Chondrocyte (in vitro differentiated cells): Measurements from ENCODE around the gene NRXN3. TPM values are rescaled to one million over a fixed set of nuclear protein-coding genes. Genes with fewer than 3 reads are reported as not detected.

Experiments used
- DNase-seq: peaks from one replicate; pipeline ENCODE4 v3.0.0; 2021; ENCODE audit warnings: mixed read lengths, low spot score
- H3K27ac Mint-ChIP-seq: one replicate; pipeline ENCODE4 v1.8.0; 2021; ENCODE audit warnings: mild to moderate bottlenecking, moderate library complexity, mixed read lengths; ENCODE audit not compliant: unreplicated experiment
- H3K27me3 Mint-ChIP-seq: 2 replicates; pipeline ENCODE4 v1.8.0; 2021; ENCODE audit warnings: low read depth, mixed read lengths
- H3K36me3 Mint-ChIP-seq: 2 replicates; pipeline ENCODE4 v1.8.0; 2021; ENCODE audit warnings: low read depth, mixed read lengths
- H3K4me1 Mint-ChIP-seq: 2 replicates; pipeline ENCODE4 v1.8.0; 2021; ENCODE audit warnings: low read depth, mild to moderate bottlenecking, mixed read lengths
- H3K4me3 Mint-ChIP-seq: one replicate; pipeline ENCODE4 v1.8.0; 2021; ENCODE audit warnings: mild to moderate bottlenecking, moderate library complexity, mixed read lengths; ENCODE audit not compliant: unreplicated experiment
- H3K9me3 Mint-ChIP-seq: 2 replicates; pipeline ENCODE4 v1.8.0; 2021; ENCODE audit warnings: low read depth, mixed read lengths
- CTCF ChIP-seq: fragments of 200-600 bp; sonication (generic); IDR thresholded peaks from 2 replicates; pipeline ENCODE4 v1.5.0; 2021; ENCODE audit warnings: antibody characterized with exemption, mild to moderate bottlenecking, moderate library complexity
- total RNA-seq: library from RNA; stranded (reverse); gene quantifications from 3 replicates; pipeline ENCODE4 v1.2.1, GENCODE V29; 2021

The NRXN3 gene
- total RNA-seq, 1 donor from 2014 or later: 7.9 TPM

GRCh38 chr14:79480212-79480611, 1310.0 kb downstream of the NRXN3 start:
- Mint-ChIP-seq H3K36me3 (no peaks in the 10 kb centered on the region), H3K4me1 (peaks cover 11% of the 10 kb centered on the region), H3K27me3 (no peaks in the 10 kb centered on the region)

GRCh38 chr14:79482825-79483224, 1312.7 kb downstream of the NRXN3 start:
- Mint-ChIP-seq H3K36me3 (no peaks in the 10 kb centered on the region), H3K27ac (no peak overlapping the region), H3K4me3 (no peak overlapping the region), H3K4me1 (peaks cover 11% of the 10 kb centered on the region), H3K9me3 (no peaks in the 10 kb centered on the region), H3K27me3 (no peaks in the 10 kb centered on the region)
- TF ChIP-seq CTCF: no peak
- no peak for DNase-seq

More at GRCh38 chr14:79480212-79480611, 1310.0 kb downstream of the NRXN3 start:
- no peak overlapping the region for H3K27ac Mint-ChIP-seq
- TF ChIP-seq CTCF: no peak
- H3K9me3 Mint-ChIP-seq: no peaks in the 10 kb centered on the region
- H3K4me3 Mint-ChIP-seq: no peak overlapping the region
- no peak for DNase-seq

GRCh38 chr14:79483477-79484388, 1313.6 kb downstream of the NRXN3 start:
- no peak for TF ChIP-seq CTCF
- Mint-ChIP-seq H3K27me3 (no peaks in the 10 kb centered on the region), H3K27ac (no peak overlapping the region), H3K36me3 (no peaks in the 10 kb centered on the region), H3K4me3 (no peak overlapping the region), H3K4me1 (peaks cover 11% of the 10 kb centered on the region), H3K9me3 (no peaks in the 10 kb centered on the region)
- DNase-seq: no peak

GRCh38 chr14:79487632-79488031, 1317.5 kb downstream of the NRXN3 start:
- H3K9me3 Mint-ChIP-seq: peaks cover 4% of the 10 kb centered on the region
- no peak overlapping the region for H3K27ac Mint-ChIP-seq
- DNase-seq: no peak
- peaks cover 11% of the 10 kb centered on the region for H3K4me1 Mint-ChIP-seq
- H3K36me3 Mint-ChIP-seq: no peaks in the 10 kb centered on the region
- H3K27me3 Mint-ChIP-seq: no peaks in the 10 kb centered on the region
- TF ChIP-seq CTCF: no peak
- H3K4me3 Mint-ChIP-seq: no peak overlapping the region

- H3K4me3 Mint-ChIP-seq: no peak overlapping the region
- no peaks in the 10 kb centered on the region for H3K36me3 Mint-ChIP-seq
Observed at GRCh38 chr14:79491161-79491560, 1321.0 kb downstream of the NRXN3 start.

More at GRCh38 chr14:79491161-79491560, 1321.0 kb downstream of the NRXN3 start:
- Mint-ChIP-seq H3K27me3 (no peaks in the 10 kb centered on the region), H3K4me1 (no peaks in the 10 kb centered on the region), H3K27ac (no peak overlapping the region), H3K9me3 (peaks cover 4% of the 10 kb centered on the region)
- no peak for DNase-seq
- no peak for TF ChIP-seq CTCF
